PC-3 (cell line): ENCODE data around the gene NTM.

Experiments used
- CTCF ChIP-seq: fragments of 300-600 bp; sonication (generic); conservative IDR thresholded peaks from 2 replicates; pipeline ENCODE4 v1.5.1; 2017; ENCODE audit warnings: antibody characterized with exemption, low read depth, mild to moderate bottlenecking, low read length
- EZH2 ChIP-seq: fragments of 300-600 bp; sonication (generic); IDR thresholded peaks from one replicate; pipeline ENCODE4 v1.6.1; 2017; ENCODE audit warnings: antibody characterized with exemption, mild to moderate bottlenecking, low read length; ENCODE audit not compliant: unreplicated experiment
- EZH2phosphoT487 ChIP-seq: fragments of 300-600 bp; sonication (generic); IDR thresholded peaks from 2 replicates; pipeline ENCODE4 v1.6.1; 2018; ENCODE audit warnings: mild to moderate bottlenecking, antibody characterized with exemption, low read length, borderline replicate concordance

- TF ChIP-seq EZH2 (no peak), CTCF (no peak), EZH2phosphoT487 (no peak)
Measured at GRCh38 chr11:131662317-131662972, 292.0 kb downstream of the NTM start.
